Endometrial microvascular endothelial cells (primary cell): ENCODE measurements around the gene SNAPC4. TPM values are rescaled to one million over a fixed set of nuclear protein-coding genes. Genes with fewer than 3 reads are reported as not detected.

Experiments
- in situ Hi-C: cut with HindIII; loops from 2 replicates; pipeline ENCODE4 v1.10.0; 2017; ENCODE audit warnings: low sequenced_read_pairs, low pct_unique_long_range_greater_than_20kb; ENCODE audit errors: inconsistent ontology term
- total RNA-seq: library from RNA; depleted of rRNA; stranded (reverse); fragments of >200 nt; gene quantifications from one replicate; pipeline ENCODE4 v1.2.3, GENCODE V29; 2015; ENCODE audit errors: inconsistent ontology term

The SNAPC4 gene
- total RNA-seq, 1 donor from 2014 or later = 6.8 TPM

- in situ Hi-C loops = no loop called here
Measured at GRCh38 chr9:136398286-136398685, 1.7 kb downstream of the SNAPC4 start.

- in situ Hi-C loops = no loop called here
Measured at GRCh38 chr9:136397643-136398042, 2.3 kb downstream of the SNAPC4 start.

DNA sequence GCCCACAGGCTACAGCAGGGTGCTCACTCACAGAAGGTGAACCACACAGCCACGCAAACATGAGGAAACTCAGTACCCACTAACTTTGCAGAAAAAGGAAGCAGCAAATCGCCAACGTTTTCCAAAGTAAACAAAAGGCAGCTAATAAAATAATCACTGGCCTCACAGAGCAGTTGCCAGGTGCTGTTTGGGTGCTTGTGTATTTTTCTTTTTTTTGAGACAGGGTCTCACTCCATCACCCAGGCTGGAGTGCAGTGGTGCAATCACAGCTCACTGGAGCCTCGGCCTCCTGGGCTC is 3.8 kb downstream of the SNAPC4 start:
- in situ Hi-C loops = no loop called here

GRCh38 chr9:136395345-136396218 is 4.4 kb downstream of the SNAPC4 start:
- in situ Hi-C loops = no loop called here

DNA sequence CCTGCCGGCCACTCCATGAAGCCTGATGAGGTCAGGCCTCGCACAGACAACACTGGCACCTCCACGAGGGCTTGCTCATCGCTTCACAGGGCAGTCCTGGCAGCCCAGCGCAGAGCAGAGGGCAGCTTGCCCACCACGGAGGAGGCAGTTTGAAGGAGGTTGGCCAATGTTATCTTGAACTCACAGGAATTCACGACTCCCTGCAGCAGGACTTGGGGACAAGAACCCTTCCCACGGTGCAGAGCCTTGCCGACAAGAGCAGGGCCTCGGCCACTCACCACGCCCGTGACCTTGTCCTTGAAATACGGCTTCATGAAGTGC is 5.0 kb downstream of the SNAPC4 start:
- in situ Hi-C loops = no loop called here

GRCh38 chr9:136394312-136395019 is 5.5 kb downstream of the SNAPC4 start:
- in situ Hi-C loops = no loop called here

GRCh38 chr9:136393531-136393930 is 6.4 kb downstream of the SNAPC4 start:
- in situ Hi-C loops = no loop called here

DNA sequence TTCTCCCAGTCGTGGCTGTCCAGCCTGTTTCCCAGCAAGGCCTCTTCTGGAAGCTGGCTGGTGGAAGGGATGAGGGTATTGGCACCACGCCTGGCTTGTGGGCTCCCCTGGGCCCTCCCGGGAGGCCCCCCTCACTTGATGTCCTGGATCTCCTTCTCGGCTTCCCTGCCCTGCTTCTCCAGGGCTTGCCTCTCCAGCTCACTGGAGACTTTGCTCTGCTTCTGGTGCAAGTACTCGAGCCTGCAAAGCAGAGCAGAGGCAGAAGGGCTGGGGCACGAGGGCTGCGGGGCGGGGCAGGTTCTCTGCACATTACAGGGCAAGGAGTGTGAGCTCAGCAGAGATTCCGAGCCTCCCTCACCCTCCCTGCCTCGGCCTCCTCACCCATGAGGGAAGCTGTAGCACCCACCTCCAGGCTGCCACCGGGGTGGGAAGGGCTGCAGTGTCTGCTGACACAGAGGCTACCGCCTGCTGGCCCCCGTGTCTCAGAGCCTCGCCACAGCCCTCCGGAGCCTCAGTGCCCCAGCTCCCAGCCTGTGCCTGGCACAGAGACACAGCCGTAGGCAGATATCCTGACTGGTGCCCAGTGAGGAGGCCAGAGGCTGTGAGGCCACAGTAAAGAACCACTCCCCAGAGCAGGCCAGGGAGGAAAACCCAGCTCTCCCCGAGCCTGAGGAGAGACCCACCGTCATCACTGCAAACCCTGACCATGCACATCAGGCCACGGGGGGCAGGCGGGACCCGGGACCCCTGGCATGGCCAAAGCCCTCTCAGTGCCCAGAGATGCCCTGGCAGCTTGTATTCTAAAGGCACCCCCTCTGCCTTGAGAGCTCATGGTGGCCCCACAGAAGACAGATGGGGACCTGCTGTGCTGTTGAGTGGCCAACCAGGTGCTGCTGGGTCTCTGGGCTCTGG is 7.2 kb downstream of the SNAPC4 start:
- in situ Hi-C loops = no loop called here

DNA sequence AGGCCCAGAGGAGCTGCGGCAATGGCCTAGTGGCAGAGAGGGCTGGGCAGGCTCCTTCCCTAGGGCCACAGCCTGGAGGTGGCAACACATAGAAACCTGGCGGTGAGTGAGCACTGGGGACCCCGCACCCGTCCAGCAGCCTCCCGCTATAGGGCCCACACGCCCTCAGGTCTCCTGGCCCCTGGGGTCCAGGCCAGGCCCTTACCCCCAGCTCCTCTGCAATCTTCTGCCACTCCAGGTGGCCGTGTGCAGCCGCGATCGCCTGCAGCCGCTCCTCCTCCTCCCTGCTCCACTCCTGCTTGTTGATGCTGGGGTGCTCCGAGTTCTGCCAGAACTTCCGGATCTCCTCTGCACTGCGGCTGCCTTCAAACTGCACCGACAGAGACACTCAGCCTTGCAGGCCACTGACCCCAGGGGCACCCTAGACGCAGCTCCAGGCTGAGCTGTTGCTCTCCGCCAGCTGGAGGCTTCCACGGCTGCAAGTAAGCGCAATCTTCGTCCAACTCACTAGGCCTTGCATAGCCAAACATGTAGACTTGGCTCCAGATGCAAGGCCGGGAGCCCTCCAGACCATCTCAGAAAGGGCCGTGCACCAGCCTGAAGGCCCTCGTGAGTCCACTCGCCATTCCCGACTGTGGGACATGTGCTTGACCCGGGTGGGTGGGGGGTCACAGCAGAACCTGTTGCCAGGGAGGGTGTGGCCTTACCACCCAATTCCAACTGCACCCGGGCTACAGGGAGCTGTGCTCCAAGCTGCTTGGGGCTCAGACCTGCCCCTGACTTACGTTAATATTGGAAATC is 8.0 kb downstream of the SNAPC4 start:
- in situ Hi-C loops = no loop called here

- in situ Hi-C loops = no loop called here
Measured at GRCh38 chr9:136389396-136389795, 10.6 kb downstream of the SNAPC4 start.

DNA sequence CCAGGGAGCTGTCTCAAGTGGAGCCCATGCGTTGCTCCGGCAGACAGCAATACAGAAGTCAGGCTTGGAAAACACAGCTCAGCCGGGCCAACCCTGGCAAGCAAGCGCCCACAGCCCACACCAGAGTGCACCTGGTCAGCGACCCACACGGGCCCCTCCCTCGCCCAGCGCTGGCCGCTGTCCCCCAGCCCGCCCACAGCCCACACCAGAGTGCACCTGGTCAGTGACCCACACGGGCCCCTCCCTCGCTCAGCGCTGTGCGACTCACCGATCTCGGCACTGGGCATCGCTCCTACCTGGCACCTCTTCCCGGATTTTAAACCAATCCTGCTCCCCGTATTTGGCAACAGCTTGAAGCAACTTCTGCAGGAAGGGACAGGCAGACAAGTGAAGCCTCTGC is 12.8 kb downstream of the SNAPC4 start:
- in situ Hi-C loops = no loop called here

- in situ Hi-C loops = no loop called here
Measured at GRCh38 chr9:136386018-136386417, 14.0 kb downstream of the SNAPC4 start.

DNA sequence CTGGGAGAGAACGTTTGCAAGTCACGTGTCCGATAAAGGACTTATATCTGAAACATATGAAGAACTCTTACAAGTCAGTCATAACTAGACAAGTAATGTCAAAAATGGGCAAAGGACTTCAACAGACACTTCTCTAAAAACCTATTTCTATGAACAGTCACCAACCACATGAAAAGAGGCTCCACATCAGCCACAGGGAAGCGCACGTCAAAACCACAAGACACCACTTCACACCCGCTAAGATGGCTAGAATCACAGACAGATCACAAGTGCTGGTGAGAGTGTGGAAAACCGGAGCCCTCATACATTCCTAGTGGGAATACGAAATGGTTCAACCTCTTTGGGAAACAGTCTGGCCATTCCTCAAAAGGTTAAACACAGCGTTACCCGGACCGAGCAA is 15.0 kb downstream of the SNAPC4 start:
- in situ Hi-C loops = no loop called here

DNA sequence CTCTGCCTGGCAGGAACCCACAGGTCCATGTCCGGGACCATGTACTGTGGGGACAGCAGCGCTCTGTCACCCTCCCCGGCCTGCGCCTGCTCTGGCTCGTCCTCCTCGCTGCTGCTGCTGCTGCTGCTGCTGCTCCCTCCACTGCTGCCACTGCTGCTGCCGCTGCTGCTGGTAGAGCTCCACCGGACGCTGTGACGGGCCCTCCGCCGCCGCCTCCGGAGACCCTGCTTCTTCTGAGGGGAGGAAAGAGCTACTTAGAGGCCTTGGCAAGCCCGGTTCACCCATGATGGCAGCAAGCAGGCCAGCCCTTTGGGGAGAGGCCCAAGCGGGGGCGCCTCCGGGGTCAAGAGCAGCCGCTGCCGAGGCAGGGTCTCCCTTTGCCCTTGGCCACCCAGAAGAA is 16.5 kb downstream of the SNAPC4 start:
- in situ Hi-C loops = no loop called here

DNA sequence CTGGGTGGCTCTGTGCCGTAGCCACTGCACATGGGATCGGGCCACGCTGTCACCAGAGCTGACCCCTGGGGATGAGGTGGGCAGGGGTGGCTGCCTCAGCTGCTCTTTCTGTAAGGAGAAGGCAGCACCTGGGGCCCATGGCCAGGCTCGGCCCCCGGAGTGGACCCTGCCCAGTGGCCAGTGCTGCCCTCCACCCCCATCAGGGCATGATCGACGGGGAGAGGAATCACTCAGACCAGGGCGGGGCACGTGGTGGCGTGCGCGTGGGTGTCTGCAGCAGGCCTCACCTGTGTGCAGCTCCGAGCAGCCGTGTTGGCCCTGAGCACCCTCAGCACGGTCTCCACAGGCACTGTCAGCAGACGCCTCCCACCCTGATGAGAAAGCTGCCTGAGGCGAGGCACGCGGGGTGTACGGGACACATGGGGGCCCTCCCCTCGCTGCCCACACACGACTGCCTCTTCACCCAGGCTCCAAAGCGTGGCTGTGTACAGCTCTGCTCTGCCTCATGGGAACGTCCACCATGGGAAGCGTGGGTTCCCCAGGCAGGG is 17.9 kb downstream of the SNAPC4 start:
- in situ Hi-C loops = no loop called here

- in situ Hi-C loops = no loop called here
Measured at GRCh38 chr9:136381311-136381710, 18.7 kb downstream of the SNAPC4 start.

- in situ Hi-C loops = no loop called here
Measured at GRCh38 chr9:136380381-136380780, 19.6 kb downstream of the SNAPC4 start.

DNA sequence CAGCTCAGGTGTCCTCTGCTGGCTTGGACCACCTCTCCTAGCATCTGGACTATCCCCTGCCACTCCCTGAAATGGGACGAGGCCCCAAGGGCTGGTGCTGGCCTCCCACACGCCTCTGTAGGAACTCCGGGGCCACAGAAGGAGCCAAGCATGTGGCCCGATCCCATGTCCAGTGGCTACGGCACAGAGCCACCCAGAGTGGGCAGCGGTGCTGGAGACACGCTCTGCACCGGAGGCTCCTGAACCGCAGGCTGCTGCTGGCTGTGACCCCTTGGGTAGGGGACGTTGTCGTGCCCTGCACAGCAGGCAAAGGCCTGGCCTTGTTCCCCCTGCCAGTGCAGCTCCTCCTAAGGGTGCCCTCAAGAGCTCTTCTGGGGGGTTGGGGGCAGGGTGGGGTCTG is 20.1 kb downstream of the SNAPC4 start:
- in situ Hi-C loops = no loop called here

DNA sequence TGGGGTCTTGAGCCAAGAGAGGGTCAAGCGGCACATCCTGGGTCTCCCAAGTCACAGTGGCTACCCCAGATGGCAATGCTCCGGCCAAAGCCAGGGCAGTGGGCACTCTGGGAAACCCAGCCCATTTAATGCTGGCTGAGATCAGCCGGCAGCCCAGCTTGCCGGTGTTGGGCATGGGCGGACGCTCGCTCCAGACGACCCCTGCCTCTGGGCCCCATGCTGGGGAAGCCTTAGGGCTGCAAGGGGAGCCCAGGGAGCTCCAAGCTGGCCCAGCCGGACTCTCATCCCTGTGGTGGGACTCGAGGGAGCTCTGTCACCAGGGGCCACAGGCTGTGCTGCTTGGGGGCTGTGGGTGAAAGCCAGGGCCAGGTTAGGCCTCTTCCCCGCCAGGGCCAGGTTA is 20.6 kb downstream of the SNAPC4 start:
- in situ Hi-C loops = no loop called here
